NCI-H1436 (cell line): ENCODE results near the gene SHISA4.
"Not testable (repeated sequence)": the region's sequence is repeated elsewhere in the genome, so short reads cannot be mapped to it uniquely, and the experiment has no call there.

Experiments
- DNase-seq: peaks from one replicate; lab custom pipeline; 2025; lab: John Stamatoyannopoulos, UW

SHISA4 gene, protein sequence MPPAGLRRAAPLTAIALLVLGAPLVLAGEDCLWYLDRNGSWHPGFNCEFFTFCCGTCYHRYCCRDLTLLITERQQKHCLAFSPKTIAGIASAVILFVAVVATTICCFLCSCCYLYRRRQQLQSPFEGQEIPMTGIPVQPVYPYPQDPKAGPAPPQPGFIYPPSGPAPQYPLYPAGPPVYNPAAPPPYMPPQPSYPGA

DNA sequence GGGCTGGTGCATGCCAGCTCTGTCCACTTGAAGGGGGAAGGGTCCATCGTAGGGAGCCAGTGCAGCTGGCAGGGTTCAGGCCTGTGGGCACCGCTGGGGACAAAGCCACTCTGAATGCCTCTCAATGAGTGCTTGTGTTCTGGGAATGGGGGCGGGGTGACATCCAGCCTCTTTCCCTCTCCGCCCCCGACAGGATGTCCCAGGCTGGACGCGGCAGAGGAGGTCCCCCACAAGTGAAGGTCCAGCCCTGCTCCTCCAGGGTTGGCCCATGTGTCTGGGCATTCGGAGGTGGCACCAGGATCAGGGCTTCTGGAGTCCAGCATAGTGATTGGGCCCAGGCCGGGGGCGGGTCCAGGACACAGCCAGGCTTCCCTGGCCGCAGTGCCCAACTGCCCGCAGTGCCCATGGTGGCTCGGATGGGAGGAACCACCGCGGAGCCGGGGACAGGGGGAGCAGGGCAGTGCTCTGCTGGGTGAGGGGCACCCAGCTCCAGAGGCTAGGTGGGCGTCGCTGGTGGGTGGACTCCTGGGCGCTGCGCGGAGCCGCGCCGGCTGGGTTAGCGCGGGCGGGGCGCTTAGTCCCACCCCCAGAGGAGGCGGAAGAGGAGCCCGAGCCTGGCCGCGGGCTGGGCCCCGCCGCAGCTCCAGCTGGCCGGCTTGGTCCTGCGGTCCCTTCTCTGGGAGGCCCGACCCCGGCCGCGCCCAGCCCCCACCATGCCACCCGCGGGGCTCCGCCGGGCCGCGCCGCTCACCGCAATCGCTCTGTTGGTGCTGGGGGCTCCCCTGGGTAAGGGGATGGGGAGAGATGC is at the start of gene SHISA4:
Gene SHISA4, plus strand, starts transcription at position 617 of the 808 bp plus-strand sequence. Its CDS starts 97 bp downstream, at position 714.
- DNase-seq, result no peak

- DNase-seq, result not testable (repeated sequence)
Measured at GRCh38 chr1:201839089-201839488, 49.6 kb upstream of the SHISA4 start.

DNA sequence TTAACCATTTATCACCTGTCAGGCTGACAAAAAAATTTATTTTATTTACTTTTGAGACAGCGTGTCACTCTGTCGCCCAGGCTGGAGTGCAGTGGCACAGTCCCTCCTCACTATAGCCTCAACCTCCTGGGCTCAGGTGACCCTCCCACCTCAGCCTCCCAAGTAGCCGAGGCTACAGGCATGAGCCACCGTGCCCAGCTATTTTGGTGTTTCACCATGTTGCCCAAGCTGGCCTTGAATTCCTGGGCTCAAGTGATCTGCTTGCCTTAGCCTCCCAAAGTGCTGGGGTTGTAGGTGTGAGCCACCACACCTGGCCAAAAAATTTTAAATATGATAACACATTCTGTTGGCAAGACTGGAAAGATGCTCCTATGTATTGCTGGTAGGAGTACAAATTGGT is 48.6 kb upstream of the SHISA4 start:
- no peak for DNase-seq

- no peak for DNase-seq
Measured at GRCh38 chr1:201840490-201840889, 48.2 kb upstream of the SHISA4 start.

GRCh38 chr1:201841265-201841912 is 47.3 kb upstream of the SHISA4 start:
- no peak for DNase-seq

DNA sequence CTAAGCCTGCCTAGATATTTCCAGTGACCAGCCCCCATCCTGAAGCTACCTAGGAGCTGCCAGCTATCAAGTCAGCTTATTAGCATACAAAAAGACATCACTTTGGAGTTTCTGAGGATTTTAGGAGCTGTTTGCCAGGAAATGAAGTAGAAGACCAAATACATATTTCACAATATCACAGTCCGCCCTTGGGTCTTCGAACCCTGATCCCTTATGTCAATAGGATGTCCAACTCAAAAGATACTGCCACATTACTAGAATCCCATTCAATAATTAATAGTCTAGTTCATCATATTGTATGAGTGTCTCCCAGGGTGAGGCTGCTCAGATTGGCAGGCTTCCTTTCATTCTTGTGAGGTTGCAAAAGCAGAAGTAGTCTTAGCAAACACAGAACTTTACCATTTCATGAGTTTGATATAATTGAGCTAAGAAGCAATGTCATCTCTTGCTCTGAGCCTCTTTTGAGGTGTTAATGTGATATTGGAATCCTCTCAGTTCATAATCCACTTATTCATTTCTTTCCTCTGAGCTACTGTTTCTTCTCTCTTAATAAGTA is 46.1 kb upstream of the SHISA4 start:
- no peak for DNase-seq

- DNase-seq, result no peak
Measured at GRCh38 chr1:201845331-201846083, 43.2 kb upstream of the SHISA4 start.

GRCh38 chr1:201847150-201847549 is 41.5 kb upstream of the SHISA4 start:
- DNase-seq, result no peak

GRCh38 chr1:201848230-201848629 is 40.5 kb upstream of the SHISA4 start:
- DNase-seq, result no peak

- no peak for DNase-seq
Measured at GRCh38 chr1:201849372-201850052, 39.2 kb upstream of the SHISA4 start.

DNA sequence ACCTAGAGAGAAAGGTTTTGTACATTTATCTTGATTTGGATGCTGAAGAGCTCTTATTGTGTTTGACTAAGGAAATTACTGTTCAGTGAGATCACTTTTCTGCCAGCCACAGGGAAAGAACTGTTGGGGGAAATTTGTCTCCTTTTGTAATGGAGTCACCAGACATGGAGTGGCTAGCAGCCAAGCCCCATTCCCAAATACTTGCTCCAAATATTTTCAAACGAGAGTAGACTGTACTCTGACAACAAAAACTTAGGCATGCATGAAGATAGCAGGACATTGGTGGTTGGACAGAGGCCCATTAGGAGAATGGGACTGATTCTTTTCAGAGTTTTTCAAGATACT is 38.7 kb upstream of the SHISA4 start:
- no peak for DNase-seq

DNA sequence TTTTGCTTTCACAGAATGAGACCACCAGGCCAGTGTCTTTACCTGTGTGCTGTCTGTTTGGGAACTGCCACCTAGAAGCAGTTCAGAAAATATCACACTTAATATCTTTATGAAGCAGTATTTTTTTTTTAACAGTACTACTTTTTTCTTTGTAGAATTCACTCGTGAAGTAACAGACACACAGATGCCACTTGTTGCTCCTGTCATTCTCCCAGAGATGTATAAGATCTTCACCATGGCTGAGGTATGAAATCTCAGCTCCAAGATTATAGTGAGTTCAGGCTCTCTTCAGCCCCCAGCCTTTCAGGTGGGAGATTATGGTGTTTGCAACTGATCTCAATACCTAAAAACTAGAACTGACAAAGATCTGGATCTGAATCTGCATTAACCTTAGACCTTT is 36.7 kb upstream of the SHISA4 start:
- no peak for DNase-seq

DNA sequence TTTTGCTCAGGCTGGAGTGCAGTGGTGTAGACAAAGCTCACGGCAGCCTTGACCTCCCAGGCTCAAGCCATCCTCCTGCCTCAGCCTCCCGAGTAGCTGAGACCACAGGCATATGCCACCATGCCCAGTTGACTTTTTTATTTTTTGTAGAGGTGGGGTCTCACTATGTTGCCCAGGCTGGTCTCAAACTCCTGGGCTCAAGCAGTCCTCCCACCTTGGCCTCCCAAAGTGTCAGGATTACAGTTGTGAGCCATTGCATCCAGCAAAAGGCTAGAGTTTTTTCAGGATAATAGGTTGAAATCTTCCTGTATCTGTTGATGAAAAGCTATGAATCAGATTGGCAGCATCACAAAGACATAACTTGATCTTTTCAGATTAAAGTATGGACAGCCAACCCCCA is 32.0 kb upstream of the SHISA4 start:
- not testable (repeated sequence) for DNase-seq

DNA sequence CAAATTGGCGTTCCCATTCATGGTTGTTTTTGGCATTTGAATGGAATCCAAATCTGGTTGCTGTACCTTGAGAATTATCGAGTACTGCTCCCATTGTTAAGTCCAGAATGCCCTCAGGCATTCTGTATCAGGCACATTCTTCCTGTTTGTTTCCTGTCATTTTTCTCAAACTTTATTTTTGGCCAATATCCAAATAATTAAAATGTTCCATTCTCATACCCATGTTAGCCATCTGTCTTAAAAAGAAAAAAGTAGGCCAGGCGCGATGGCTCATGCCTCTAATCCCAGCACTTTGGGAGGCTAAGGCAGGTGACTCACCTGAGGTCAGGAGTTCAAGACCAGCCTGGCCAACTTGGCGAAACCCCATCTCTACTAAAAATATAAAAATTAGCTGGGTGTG is 29.3 kb upstream of the SHISA4 start:
- DNase-seq, result no peak

DNA sequence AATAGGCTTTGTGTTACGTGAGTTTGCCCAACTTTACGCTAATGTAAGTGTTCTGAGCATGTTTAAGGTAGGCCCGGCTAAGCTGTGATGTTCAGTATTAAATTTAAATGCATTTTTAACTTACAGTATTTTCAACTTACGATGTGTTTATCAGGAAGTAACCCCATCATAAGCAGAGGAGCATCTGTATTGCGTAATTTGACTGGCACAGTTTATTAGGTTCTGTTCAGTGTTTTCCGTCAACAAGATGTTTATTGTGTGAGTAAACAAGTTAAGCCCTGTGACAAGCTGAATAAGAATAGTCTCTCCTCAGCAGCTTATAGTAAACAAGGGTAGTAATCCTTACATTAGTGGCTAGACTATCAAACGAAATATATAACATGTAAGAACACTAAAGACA is 27.2 kb upstream of the SHISA4 start:
- no peak for DNase-seq

DNA sequence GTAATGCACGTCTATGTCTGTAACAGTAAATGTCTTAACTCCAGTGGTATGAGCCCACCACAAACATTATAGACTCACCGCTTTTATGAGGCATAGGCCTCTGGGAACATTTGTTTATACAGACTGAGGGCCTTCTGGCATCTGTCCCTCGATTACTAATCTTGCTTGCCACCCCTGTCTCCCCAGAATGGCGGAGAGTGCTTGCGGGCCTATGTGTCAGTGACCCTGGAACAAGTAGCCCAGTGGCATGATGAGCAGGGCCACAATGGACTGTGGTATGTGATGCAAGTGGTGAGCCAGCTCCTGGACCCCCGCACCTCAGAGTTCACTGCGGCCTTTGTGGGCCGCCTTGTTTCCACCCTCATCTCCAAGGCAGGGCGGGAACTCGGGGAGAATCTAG is 18.3 kb upstream of the SHISA4 start:
- no peak for DNase-seq

DNA sequence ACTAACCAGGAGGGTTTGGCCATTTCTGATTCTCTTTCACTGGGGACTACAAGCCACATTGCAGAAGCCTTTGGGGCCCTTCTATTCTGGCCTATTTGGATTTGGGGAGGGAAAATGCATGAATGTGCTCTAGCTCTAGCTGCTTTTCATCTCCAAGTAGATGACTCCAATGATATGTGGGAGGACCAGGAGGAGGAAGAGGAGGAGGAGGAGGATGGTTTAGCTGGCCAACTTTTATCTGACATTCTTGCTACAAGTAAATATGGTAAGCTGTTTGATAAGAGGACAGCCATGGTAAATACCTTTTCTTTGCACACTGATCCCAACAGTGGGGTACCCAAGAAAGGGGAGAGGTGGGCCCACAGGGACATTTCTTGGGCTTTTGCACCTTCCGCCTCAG is 14.0 kb upstream of the SHISA4 start:
- DNase-seq, result no peak

- DNase-seq, result no peak
Measured at GRCh38 chr1:201876148-201876818, 12.4 kb upstream of the SHISA4 start.

DNA sequence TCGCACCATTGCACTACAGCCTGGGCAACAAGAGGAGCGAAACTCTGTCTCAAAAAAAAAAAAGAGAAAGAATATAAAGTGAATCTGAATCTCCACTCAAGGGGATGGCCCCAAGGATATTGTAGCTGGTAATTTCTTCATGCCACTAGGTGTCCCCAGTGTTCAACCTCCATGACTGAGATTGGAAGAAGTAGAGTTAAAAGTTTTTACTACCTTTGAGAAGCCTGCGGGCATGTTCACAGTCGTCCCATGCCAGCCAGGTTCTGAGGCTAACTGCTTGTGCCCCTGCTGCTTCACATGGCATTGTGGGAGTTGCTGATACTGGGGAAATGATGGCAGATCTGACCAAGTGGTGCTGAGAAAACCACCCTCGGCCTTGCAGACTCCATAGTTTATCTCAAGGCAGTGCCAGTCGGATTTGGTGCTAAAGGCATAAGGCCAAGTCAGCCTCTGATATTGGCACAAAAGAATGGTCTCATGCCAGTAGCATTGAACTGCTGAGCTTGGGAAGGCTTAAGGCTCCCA is 10.8 kb upstream of the SHISA4 start:
- no peak for DNase-seq

DNA sequence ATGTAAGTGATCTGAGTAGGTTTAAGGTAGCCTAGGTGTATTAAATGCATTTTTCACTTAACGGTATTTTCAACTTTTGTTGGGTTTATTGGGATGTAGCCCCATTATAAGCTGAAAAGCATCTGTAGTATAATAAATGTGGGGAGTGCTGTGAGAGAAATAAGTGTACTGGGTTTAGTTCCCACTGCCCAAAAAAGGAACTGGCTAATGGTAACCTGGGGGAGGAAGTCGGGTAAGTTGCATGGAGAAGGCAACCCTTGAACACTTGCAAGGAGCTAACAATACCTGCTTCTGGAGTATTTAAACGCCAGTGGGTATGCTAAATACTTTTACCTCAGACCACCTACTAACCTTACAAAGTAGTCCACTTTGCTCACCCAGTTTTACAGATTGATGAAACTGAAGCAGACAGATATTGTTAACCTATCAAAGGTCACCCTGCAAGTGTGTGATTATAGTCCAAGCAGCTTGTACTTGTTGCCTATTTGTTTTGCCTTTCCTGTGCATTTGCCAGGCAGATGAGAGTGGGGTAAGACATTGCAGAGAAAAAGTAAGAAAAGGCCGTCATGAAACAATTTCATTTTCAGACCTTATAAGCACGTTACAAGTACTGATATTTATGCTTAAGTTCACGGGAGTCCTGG is 7.6 kb upstream of the SHISA4 start:
- no peak for DNase-seq
